Suprapubic skin (tissue), 4 donors: ENCODE data around the gene CSMD2.

ENCODE experiments used
- EP300 ChIP-seq: sonication (generic); formaldehyde crosslinking; IDR thresholded peaks from one replicate; pipeline ENCODE4 v1.6.1; 2017; ENCODE audit warnings: antibody characterized with exemption
- POLR2A ChIP-seq, 2 donors: fragments of 450-650 bp; IDR thresholded peaks; one replicate each; pipeline ENCODE4 v1.6.1; 2017; ENCODE audit warnings: antibody characterized with exemption in 2 of 2, mild to moderate bottlenecking in 2 of 2, moderate library complexity in 2 of 2
- POLR2AphosphoS5 ChIP-seq, 3 donors: sonication (generic); formaldehyde crosslinking; IDR thresholded peaks; one replicate each; pipeline ENCODE4 v1.6.1; 2017; ENCODE audit warnings: antibody characterized with exemption in 3 of 3
- TF ChIP-seq, protein P1 (sequence below), 2 donors: fragments of 200-600 bp in 1 of 2; fragments of 450-650 bp in 1 of 2; sonication (generic) in 1 of 2; IDR thresholded peaks; one replicate each; pipeline ENCODE4 v1.5.1; 2016 to 2019; ENCODE audit warnings: antibody characterized with exemption in 2 of 2, mild to moderate bottlenecking in 1 of 2, moderate library complexity in 1 of 2

GRCh38 chr1:33927721-33928120 lies 237.3 kb downstream of the CSMD2 start:
- TF ChIP-seq, protein P1, sequence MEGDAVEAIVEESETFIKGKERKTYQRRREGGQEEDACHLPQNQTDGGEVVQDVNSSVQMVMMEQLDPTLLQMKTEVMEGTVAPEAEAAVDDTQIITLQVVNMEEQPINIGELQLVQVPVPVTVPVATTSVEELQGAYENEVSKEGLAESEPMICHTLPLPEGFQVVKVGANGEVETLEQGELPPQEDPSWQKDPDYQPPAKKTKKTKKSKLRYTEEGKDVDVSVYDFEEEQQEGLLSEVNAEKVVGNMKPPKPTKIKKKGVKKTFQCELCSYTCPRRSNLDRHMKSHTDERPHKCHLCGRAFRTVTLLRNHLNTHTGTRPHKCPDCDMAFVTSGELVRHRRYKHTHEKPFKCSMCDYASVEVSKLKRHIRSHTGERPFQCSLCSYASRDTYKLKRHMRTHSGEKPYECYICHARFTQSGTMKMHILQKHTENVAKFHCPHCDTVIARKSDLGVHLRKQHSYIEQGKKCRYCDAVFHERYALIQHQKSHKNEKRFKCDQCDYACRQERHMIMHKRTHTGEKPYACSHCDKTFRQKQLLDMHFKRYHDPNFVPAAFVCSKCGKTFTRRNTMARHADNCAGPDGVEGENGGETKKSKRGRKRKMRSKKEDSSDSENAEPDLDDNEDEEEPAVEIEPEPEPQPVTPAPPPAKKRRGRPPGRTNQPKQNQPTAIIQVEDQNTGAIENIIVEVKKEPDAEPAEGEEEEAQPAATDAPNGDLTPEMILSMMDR (IDR thresholded peaks at IDR 0.05) = no peak
- TF ChIP-seq EP300 = no peak
- no peak for TF ChIP-seq POLR2AphosphoS5 (IDR thresholded peaks at IDR 0.05)
- TF ChIP-seq POLR2A (IDR thresholded peaks at IDR 0.05) = no peak
